ENCODE data around the gene MYO18A. TPM values are rescaled to one million over a fixed set of nuclear protein-coding genes. Genes with fewer than 3 reads are reported as not detected.

MYO18A gene
- total and polyA plus RNA-seq, 2 of the 4 experiments (the other 2 are of a cell fraction) = 22.4 to 39.1 TPM

- no peaks in the 10 kb centered on the region for H3K4me1 ChIP-seq (ENCODE audit: control insufficient read depth, insufficient read depth, low read length)
- DNase-seq (no peak), ATAC-seq (ENCODE audit: low read depth) (no peak)
- H4K20me1 ChIP-seq (ENCODE audit: insufficient read depth, low read length) = no peaks in the 10 kb centered on the region
- H3K56ac ChIP-seq (ENCODE audit: extremely low read depth, insufficient read depth, low read length) = no peak overlapping the region
- H3K23ac ChIP-seq (ENCODE audit: low read depth, low read length) = no peak overlapping the region
- no peak overlapping the region for H2AFZ ChIP-seq (replicated peaks; ENCODE audit: low read length, poor library complexity)
- in situ Hi-C loops (cut with MboI; ENCODE audit: low sequenced_read_pairs) (no loop called here), dilution Hi-C loops (cut with HindIII; ENCODE audit: low sequenced_read_pairs, unreplicated experiment) (no loop called here), intact Hi-C loops (cut with micrococcal nuclease) (no loop called here)
- H3K18ac ChIP-seq (ENCODE audit: low read depth, low read length) = no peak overlapping the region
- no peak overlapping the region for H2AK5ac ChIP-seq (ENCODE audit: low read depth, low read length)
- H2AK9ac ChIP-seq (replicated peaks; ENCODE audit: low read depth, low read length, poor library complexity) = no peak overlapping the region
- no peak overlapping the region for H2BK120ac ChIP-seq (ENCODE audit: low read depth, low read length)
- POLR2A ChIA-PET (ENCODE audit: unreplicated experiment) = no interaction called here
- no peaks in the 10 kb centered on the region for H3K79me1 ChIP-seq (ENCODE audit: low read depth in 1 of 2, low read length in 2 of 2)
- H2BK5ac ChIP-seq (ENCODE audit: low read depth, low read length, poor library complexity, severe bottlenecking) = no peak overlapping the region
- peaks cover 69% of the 10 kb centered on the region for H3K27me3 ChIP-seq (ENCODE audit: control insufficient read depth, insufficient read depth, low read length)
- no peak overlapping the region for H3K4ac ChIP-seq (ENCODE audit: low read depth, low read length)
- no TSS peak for BruUV-seq (replicated peaks)
- H4K5ac ChIP-seq (ENCODE audit: low read depth, low read length) = no peak overlapping the region
- WGBS, 2 experiments (ENCODE audit: extremely low coverage in 2 of 2, insufficient read length in 1 of 2) = 0% methylated on average over 1 of the region's 10 CpGs; no CpG with 5 or more reads in 1 of the 2 experiments
- no peaks in the 10 kb centered on the region for H3K9me1 ChIP-seq (ENCODE audit: insufficient read depth, low read length)
- no peak overlapping the region for H3K4me3 ChIP-seq (ENCODE audit: insufficient read depth, low read depth, low read length)
- H2BK15ac ChIP-seq (ENCODE audit: low read depth, low read length) = no peak overlapping the region
- CTCF ChIA-PET = no interaction called here
- H3K4me2 ChIP-seq (ENCODE audit: low read depth, low read length) = no peak overlapping the region
- H3K14ac ChIP-seq (replicated peaks; ENCODE audit: low read depth, low read length) = no peak overlapping the region
- H4K8ac ChIP-seq (ENCODE audit: low read depth in 2 of 2, low read length in 2 of 2) = no peak overlapping the region
- H2BK20ac ChIP-seq (ENCODE audit: low read depth, low read length) = no peak overlapping the region
- 0 out of 2 replicates have a peak, but pooled peaks cover 2% of the 10 kb centered on the region for H3K9me3 ChIP-seq (ENCODE audit: control insufficient read depth, insufficient read depth, low read length)
- H4K91ac ChIP-seq (ENCODE audit: insufficient read depth, low read depth, low read length) = no peak overlapping the region
- TF ChIP-seq RCOR1 (IDR thresholded peaks at IDR 0.05; ENCODE audit: insufficient replicate concordance, low read length) (no peak), POLR2A (IDR thresholded peaks at IDR 0.05; ENCODE audit: low read depth, low read length) (no peak), CEBPB (IDR thresholded peaks at IDR 0.05; ENCODE audit: low read depth, low read length) (no peak), CHD1 (IDR thresholded peaks at IDR 0.05; ENCODE audit: low read depth, low read length) (no peak), BHLHE40 (IDR thresholded peaks at IDR 0.05; ENCODE audit: low read depth, low read length) (no peak), MAZ (IDR thresholded peaks at IDR 0.05; ENCODE audit: borderline replicate concordance, low read depth, low read length) (no peak), RFX5 (IDR thresholded peaks at IDR 0.05; ENCODE audit: low read depth, low read length) (no peak), CTCF (conservative IDR thresholded peaks at IDR 0.05; ENCODE audit: low read depth, low read length) (no peak), MAFK (IDR thresholded peaks at IDR 0.05; ENCODE audit: low read depth, low read length) (no peak), SMC3 (IDR thresholded peaks at IDR 0.05; ENCODE audit: low read depth, low read length) (no peak), ELK1 (IDR thresholded peaks at IDR 0.05; ENCODE audit: borderline replicate concordance, low read depth, low read length) (no peak), USF2 (IDR thresholded peaks at IDR 0.05; ENCODE audit: low read depth, low read length) (no peak), RAD21 (IDR thresholded peaks at IDR 0.05; ENCODE audit: low read length) (no peak), NFE2L2 (IDR thresholded peaks at IDR 0.05; ENCODE audit: low read depth, low read length) (no peak), FOS (IDR thresholded peaks at IDR 0.05; ENCODE audit: low read depth, low read length) (no peak), MXI1 (IDR thresholded peaks at IDR 0.05; ENCODE audit: borderline replicate concordance, low read depth, low read length) (no peak)
- no peak overlapping the region for H3K27ac ChIP-seq (ENCODE audit: insufficient read depth, low read length)
- H3K36me3 ChIP-seq (ENCODE audit: control insufficient read depth, insufficient read depth, low read length) = no peaks in the 10 kb centered on the region
- H3K9ac ChIP-seq (ENCODE audit: low read depth, low read length) = no peak overlapping the region
Observed at GRCh38 chr17:29054835-29055234, 125.4 kb downstream of the MYO18A start.

All from IMR-90 (cell line).